AG10803 (cell line): ENCODE measurements around the gene CAMTA2.
A peak's percentile ranks its signal among the peaks of the same experiment; 100 is the strongest.

Experiments
- DNase-seq: peaks from one replicate; pipeline ENCODE4 v3.0.0; 2010; ENCODE audit warnings: low read depth
- H3K4me3 ChIP-seq: 2 replicates; pipeline ENCODE4 v1.5.1; 2011; ENCODE audit warnings: mild to moderate bottlenecking, low read length, control low read depth
- CTCF ChIP-seq: conservative IDR thresholded peaks from 2 replicates; pipeline ENCODE4 v1.5.1; 2011; ENCODE audit warnings: mild to moderate bottlenecking, low read length, control low read depth, inconsistent platforms

CAMTA2 gene, protein sequence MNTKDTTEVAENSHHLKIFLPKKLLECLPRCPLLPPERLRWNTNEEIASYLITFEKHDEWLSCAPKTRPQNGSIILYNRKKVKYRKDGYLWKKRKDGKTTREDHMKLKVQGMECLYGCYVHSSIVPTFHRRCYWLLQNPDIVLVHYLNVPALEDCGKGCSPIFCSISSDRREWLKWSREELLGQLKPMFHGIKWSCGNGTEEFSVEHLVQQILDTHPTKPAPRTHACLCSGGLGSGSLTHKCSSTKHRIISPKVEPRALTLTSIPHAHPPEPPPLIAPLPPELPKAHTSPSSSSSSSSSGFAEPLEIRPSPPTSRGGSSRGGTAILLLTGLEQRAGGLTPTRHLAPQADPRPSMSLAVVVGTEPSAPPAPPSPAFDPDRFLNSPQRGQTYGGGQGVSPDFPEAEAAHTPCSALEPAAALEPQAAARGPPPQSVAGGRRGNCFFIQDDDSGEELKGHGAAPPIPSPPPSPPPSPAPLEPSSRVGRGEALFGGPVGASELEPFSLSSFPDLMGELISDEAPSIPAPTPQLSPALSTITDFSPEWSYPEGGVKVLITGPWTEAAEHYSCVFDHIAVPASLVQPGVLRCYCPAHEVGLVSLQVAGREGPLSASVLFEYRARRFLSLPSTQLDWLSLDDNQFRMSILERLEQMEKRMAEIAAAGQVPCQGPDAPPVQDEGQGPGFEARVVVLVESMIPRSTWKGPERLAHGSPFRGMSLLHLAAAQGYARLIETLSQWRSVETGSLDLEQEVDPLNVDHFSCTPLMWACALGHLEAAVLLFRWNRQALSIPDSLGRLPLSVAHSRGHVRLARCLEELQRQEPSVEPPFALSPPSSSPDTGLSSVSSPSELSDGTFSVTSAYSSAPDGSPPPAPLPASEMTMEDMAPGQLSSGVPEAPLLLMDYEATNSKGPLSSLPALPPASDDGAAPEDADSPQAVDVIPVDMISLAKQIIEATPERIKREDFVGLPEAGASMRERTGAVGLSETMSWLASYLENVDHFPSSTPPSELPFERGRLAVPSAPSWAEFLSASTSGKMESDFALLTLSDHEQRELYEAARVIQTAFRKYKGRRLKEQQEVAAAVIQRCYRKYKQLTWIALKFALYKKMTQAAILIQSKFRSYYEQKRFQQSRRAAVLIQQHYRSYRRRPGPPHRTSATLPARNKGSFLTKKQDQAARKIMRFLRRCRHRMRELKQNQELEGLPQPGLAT

DNA sequence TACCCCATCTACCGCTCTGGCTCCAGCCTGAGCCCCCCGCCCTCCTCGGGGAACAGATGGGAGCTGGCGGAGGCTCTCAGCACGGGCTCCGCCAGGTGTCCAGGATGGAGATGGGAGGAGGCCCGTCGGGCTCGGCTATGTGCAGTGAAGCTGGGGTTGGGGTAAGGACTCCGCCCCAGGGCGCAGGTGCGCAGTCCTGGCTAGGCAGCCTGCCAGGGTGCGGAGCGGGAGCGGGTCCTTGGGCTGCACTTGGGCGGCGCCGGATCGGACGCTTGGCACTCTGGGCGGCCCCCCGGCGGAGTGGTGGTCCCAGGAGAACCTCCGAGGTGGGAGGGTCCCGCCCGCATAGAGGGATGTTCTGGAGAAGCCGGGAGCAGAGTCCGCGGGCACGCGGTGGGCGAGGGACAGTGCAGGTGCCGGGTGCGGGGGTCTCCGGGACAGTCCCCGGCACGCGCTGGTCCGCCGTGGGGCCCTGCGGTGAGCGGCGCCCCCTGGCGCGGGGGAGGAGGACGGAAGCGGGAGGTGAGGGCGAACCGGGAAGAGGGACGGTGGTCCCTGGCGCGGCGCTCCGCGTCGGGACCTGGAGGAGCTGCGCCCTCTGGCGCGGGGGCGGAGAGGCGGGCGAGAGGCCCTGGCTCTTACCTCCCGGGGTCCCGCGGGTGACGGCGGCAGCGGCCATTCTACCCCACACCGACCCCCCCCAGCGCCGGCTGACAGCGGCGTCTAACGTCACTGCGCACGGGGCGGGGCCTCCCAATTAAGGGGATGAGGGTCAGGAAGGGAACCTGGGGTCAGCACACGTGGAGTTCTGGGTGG, at the start of gene CAMTA2:
TSS of gene CAMTA2 (minus strand) at position 725 of the 816 bp plus-strand sequence. CDS start 1,453 bp downstream, outside the sequence.
- TF ChIP-seq CTCF = peak; percentile 52
- H3K4me3 ChIP-seq = peak within 1 kb of the TSS; percentile 86
- peak; percentile 61 for DNase-seq

DNA sequence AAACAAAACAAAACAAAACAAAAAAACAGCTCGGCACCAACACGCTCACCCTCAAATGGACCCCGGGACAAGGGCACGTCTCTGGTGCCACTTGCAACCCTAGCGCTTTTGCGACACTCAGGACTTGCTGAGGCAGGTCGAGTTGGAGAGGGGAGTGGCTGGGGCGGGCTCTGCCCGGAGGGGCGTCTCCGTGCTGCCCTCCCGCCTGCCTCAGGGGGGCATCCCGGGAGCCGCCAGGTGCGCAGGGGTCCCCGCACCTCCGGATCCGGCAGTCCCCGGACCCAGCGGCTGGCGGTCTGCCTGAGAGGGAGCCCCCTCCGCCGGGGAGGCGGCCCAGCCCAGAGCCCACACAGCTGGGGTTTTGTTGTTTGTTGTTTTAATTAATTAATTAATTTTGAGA, 47.8 kb upstream of the CAMTA2 start, which contains the start of gene SLC52A1:
TSS of gene SLC52A1 (minus strand) at position 112 of the 400 bp plus-strand sequence. CDS start 820 bp downstream, outside the sequence.
- no peak for TF ChIP-seq CTCF
- peak within 1 kb of the TSS; percentile 52 for H3K4me3 ChIP-seq
- no peak for DNase-seq

- no peak for TF ChIP-seq CTCF
- H3K4me3 ChIP-seq = no peak overlapping the region
- DNase-seq = no peak
Observed at GRCh38 chr17:5034651-5035050, 47.2 kb upstream of the CAMTA2 start.

DNA sequence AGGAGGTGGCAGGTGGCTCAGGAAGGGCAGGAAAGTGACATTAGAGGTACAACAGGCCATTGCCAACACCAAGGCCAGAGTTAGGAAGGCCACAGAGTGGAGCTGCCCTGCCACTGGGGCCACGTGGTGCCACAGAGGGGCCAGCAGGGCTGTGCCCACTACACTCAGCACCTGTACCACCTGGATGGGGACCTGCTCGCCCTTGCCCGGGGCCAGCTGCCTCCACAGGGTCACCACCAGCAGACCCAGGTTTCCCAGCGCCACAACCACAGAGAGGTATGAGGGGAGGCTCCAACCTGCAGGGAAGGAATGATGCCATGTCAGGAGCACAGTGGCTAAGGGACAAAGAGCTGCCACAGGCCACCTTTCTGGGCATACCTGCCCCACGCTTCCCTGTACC, 46.6 kb upstream of the CAMTA2 start:
- H3K4me3 ChIP-seq = no peak overlapping the region
- no peak for TF ChIP-seq CTCF
- no peak for DNase-seq

GRCh38 chr17:5033352-5034015, 46.0 kb upstream of the CAMTA2 start:
- TF ChIP-seq CTCF = no peak
- no peak for DNase-seq
- H3K4me3 ChIP-seq = no peak overlapping the region

GRCh38 chr17:5032865-5033264, 45.4 kb upstream of the CAMTA2 start:
- no peak for TF ChIP-seq CTCF
- DNase-seq = no peak
- H3K4me3 ChIP-seq = no peak overlapping the region
